ENCODE results near the gene NOTUM.

NOTUM gene

DNA sequence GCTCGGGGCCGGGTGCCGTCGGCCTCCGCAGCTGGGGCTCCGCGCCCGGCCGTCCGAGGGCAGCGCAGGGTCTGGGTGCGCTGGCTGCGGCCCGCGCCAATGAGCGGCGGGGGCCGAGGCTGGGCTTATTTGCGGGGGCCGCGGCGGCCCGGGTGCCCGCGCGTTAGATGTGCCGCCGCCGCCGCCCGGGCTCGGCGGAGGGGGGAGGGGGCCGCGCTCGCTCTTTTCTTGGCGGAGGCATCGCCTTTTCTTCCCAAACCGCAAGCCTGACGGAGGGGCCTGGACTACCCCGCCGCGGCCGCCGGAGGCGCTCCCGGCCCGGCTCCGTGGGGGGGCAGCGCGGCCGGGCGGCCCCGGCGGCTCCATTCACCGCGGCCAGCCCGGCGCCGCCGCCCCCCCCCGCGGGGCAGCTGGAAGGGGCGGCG, at the start of gene NOTUM:
NOTUM (minus strand) TSS at position 101 of the 425 bp plus-strand sequence. CDS start 278 bp downstream, outside the sequence.
- DNase-seq = no peak

DNA sequence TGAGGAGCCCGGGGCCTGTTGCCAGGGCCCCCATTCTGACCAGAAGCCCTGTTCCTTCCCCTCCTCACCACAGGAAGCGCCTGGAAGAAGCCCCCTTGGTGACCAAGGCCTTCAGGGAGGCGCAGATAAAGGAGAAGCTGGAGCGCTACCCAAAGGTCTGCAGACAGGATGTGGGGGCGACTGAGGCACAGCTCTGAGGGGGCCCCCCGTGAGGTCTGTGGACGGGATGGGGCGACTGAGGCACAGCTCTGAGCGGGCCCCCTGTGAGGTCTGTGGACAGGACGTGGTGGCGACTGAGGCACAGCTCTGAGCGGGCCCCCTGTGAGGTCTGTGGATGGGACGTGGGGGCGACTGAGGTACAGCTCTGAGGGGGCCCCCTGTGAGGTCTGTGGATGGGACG, 48.4 kb upstream of the NOTUM start:
- DNase-seq = no peak

DNA sequence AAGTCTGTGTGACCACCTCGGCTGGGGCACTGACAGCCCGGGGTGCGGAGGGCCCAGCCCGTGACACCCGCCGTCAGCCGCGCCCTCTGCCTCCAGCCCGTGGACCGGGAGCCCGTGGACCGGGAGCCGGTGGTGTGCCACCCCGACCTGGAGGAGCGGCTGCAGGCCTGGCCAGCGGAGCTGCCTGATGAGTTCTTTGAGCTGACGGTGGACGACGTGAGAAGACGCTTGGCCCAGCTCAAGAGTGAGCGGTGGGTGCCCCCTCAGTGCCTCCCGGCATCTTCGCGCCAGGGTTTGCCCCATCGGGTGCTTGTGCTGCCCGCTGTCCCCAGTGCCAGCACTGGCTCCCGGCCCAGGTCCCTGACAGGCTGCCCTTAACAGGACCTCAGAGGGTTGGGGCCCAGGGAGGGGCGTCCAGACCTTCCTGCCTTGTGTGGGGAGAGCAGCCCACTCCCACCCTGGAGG, 48.0 kb upstream of the NOTUM start:
- DNase-seq = no peak

DNA sequence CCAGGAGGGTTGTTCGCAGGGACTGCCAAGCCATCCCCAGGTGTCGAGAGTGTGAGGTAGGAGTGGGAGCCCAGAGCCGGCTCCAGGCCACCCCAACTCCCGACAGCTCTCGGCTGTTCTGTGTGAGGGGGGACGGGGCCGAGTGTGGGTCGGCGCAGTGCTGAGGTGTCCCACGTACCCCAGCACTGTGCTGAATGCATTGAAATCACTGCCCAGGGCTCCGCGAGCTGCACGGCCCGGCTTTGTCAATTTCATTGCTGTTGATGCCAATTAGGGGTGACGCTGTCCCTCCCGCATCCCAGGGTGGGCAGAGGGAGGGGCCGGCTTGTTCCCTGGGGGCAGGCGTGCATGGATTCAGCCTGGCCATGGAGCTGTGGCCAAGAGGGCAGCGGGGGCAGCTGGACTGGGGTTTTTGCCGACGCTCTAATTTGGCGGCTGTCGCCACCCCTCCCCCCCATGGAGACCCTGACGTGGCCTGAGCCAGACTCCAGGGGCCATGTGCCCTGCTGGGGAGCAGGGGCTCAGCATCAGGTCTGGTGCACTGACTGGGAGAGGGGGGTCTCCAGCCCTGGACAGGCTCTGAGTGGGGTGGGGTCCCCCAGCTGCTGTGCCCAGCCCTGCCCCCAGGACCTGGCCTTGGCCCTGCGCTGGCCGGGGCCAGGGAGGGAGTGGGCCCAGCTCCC, 47.4 kb upstream of the NOTUM start:
- DNase-seq = no peak

DNA sequence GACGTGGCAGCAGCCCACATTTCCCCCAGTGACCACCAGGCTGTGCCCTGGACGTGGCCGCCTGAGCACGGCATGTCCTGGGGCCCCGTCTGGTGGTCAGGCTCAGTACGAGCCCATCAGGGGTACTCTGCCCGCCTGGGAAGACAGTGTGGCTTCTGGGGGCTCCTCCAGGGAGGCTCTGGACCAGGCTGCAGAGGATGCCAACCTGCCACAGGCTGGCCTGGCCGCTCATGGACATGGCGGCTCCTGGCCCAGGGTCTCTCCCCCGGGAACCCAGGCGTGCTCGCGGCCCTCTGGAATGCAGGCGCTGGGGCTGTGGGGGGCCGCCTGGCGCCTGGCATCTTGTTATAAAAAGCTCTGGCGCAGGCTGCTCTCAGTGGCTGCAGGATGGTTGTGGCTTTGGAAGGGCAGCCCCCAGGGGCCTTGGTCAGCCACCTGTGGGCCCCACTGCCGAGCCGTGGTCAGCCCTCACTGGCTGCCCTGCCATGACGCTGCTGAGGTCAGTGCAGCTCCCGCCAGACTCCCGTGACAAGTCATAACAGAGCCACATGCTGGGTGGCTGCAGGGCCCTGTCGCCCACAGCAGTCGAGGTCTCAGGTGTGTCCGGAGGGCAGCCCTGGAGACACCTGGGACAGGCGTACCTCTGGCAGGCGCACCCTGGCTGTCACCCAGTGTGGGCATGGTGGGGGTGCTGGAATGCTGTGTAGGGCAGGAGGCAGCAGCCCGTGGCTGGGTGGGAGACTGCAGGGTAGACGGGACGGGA, 46.7 kb upstream of the NOTUM start:
- no peak for DNase-seq

DNA sequence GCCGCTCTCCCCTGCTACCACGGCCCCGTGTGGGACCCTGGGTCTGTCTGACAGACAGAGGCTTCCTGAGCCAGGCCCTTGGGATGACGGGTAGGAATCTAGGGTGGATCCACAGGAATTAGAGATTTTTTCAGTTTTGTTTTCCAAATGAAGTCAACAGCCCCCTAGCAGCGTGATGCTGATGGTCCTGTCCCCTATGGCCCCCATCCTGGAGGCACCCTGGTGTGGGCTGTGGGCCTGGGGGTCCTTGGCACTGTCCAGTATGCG, 46.2 kb upstream of the NOTUM start:
- DNase-seq = no peak

DNA sequence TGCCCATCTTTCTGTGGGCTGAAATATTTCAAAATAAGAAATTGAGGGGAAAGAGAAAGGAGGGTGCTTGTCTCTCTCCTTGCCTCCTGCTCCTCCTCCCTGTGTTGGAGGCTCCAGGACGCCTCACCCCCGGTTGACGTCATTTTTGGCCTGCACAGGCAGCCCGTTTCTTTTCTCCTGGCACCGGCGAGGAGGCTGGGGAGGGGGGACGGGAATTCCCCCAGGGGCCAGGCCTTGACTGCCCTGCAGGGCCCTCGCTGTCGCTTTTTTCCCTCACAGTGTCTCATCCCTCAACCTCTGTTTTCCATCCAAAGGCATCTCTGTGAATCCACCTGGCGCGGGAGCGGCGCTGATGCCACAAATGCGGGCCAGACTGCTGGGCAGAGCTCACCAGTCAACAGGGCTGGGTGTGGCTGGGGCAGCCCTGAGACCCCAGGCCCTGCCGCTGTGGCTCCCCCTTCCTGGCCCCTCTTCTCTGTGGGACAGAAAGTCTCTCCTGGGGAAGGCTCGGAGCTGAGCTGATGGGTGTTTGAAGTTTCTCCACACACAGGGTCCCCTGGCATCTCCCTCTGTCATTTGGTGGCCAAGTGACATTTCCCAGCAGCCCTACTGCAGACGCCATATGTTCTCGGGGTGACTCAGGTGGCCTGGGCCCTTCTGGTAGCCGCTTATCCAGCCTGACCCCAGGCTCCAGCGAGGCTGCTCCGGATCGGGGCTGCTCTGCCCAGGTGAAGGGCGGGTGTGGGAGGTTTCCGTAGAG, 45.7 kb upstream of the NOTUM start:
- no peak for DNase-seq

DNA sequence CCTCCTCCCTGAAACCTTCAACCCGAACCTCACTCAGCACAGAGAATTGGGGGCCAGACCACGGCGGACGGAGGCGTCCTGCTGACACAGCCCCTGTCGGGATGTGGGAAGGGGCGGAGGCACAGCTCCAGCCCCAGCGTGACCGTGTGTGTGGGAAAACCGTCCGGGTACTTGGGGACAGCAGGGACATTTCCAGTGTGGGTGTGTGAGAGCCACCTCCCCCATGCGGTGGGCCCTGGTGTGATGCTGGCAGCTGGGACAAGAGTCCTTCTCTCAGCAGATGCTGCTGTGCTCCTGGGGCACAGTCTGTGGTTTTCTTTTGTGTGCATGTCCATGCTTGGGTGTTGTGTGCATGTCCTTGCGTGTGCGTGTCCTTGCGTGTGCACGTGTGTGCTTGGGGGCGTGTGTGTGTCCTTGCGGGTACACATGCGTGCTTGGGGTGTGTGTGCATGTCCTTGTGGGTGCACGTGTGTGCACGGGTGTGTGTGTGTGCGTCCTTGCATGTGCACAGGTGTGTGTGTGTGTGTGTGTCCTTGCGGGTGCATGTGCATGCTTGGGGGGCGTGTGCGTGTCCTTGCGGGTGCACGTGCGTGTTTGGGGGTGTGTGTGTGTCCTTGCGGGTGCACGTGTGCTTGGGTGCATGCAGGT, 44.8 kb upstream of the NOTUM start:
- no peak for DNase-seq

DNA sequence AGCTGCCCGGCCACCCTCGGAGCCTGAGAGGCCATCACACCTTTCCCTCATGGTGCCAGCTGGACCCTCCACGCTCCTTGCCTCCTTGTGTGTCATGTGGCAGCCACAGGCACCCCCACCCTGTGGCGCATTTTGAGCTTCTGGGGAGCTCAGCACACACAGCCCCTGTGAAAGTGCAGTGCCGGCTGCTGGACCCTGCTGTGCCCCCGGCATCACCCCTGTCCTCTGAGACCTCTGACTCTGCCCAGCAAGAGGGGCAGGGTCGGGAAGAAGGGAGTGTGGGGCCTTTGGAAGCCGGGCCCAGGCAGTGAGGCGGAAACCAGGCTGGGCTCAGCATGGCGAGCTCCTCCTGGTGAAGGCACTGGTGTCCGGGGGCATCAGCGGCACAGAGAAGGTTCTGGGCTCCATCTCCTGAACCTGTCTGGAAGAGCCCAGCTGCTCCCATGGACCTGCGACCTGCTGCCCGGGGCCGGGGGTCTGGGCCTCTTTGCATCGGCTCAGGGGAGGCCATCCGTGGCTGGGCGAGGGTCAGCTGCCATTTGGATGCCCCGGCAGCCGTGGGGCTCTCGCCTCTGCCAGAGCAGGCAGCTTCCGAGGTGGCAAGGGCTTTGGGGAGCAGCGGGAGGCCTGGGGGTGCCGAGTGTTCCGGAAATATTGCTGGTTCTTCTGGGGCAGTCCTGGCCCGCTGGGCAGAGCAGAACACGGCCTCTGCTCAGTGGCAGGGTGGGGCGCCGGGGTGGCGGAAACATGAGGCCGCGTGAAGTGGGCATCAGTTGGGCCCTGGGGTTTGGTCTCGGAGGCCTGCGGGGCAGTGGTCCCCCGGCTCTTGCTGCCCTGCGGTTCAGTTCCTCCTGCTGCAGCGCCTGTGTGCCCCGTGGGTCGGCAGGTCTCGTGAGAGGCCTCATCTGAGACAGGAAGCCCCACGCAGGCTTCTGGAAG, 43.8 kb upstream of the NOTUM start:
- no peak for DNase-seq

DNA sequence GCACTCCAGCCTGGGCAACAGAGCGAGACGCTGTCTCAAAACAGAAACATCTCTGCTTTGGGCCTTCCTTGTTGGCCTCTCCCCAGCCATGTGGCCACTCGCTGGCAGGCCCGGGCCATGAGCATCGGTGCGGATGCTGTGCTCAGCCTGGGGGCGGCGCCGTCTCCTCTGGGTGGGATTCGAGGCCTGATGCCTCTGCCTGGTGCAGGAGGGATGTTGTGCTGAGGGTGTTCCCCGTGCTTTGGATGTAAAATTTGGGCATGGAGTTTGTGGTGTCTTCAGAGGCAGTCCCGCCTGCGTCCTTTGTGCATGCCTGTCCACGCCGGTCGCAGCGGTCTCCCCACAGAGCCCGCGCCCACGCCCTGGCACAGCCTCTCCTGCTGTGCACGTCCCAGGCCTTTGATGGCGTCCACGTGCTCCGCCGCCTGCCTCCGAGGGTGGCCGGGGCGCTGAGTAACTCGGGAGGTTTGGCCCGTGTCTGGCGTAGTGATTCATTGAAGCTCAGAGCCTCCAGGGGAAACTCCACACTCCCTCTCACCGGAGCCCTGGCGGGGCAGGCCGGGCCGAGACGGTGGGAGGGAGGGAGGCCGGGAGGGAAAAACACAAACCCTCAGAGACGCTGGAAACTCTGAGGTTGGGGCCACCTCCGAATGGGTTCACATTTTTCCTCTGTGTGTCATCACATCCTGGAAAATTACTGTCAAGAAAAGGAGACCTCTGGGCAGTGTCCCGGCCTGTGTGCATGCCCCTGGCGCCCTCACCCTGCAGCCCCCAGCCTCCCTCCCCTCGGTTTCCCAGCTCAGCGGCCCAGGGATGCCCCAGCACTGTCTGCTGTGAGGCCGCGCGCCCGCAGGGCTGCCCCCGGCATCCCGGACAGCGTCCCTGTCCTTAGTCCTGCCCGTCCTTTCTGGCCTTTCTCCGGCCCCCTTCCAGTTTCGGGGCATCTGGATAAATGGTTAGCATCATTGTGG, 42.7 kb upstream of the NOTUM start:
- DNase-seq = no peak

DNA sequence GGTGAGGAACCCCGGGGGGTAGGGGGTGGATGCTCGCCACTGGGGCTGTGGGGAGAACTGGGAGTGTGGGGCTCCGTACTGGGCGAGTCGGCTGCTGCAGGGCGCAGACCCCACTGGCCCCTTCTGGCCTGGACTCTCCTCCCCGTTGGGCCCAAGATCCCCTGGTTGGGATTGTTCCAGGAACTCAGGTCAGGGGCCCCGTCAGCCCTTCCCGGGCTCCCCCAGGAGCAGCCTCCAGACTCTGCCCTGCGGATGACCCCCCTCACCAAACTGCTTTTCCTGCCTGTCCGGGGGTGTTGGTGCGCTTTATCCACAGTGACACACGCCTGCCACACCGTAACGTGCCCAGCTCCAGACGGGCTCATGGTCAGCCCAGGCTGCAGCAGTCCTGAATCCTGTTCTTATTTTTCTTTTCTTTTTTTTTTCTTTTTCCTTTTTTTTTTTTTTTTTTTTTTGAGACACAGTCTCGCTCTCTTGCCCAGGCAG, 40.6 kb upstream of the NOTUM start:
- no peak for DNase-seq

DNA sequence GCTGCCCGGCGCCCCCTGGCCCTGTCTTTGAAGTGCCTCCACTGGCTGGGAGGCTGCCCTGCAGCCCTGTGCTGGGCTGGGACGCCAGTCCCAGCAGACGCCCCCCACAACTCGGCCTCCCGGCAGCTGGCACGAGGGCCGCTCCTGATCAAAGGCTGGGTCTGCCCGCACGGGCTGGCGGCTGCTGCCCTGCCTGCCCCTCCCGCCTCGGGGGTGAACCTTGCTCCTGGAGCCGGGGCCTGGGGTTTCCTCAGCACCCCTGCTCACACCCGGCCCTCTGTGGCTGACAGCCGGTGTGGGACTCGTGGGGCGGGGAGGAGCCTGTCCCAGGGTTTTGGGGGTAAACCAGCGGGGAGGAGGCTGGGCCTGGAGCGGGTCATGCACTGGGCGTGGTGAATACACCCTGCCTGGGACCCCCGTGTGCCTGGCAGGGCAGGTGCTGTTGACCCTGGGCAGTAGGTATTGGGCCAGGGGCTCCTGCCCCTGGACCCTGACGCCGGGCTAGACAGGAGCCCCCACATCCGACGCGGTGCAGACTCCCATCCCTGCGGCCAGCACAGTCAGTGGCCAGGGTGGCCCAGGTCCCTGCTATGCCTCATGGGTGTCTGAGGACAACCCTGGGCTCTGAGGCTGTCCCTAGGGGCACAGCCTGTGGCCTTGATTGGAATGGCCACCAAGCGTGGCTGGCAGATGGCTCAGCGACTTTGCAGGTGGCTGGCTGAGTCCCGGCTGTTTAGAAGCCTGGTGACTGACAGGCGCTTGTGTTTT, 40.0 kb upstream of the NOTUM start:
- no peak for DNase-seq

DNA sequence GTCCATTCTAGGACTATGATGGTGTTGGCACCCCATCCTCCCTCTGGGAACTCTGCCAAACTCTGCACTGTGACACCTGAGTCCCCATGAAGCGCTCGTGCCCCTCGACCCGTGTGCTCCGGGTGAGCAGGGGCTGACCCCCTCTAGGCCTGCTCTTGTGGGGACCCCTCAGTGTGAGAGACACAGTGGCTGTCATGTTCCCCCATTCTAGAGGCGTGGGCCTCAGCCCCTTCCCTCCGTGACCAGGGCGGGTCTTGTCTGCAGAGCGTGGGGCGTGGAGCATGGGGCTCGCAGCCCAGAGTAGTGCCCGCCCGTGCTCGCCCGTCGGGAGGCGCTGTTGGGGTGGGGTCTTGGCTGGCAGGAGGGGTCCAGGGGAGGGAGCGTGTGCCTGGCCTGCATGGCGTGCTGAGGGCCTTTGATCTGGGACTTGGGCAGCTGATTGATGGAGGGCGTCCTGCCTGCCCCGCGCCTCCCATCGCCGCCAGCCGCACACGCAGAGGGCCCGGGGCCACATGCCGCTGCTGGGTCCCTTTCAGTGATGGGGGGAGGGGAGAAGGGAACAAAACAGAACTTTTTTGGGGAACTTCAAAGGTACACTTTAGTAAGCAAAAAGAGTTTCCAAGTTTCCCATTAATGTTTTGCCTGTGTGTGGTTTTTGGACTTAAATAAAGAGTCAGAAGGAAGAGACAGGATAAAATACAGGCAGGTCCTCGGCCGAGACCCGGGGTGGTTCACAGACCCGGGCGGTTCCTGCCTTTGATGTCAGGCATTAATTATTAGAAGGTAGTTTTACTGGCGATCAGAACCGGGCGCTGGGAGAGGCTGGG, 39.2 kb upstream of the NOTUM start:
- DNase-seq = no peak

DNA sequence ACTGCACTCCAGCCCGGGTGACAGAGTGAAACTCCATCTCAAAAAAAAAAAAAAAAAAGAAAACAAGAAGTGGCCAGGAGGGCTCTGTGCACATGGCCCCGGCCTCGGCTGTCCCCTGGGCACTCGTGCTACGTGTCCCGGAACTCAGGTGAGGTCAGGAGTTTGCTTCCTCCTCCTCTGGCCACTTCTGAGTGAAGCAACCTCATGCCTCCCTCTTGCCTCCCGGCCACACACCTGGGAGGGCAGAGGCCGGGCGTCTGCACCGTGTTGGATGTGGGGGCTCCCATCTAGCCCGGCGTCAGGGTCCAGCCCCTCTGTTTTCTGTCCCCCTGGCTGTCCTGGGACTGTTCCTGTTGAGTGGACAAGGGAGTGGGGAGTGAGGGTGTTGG, 38.6 kb upstream of the NOTUM start:
- no peak for DNase-seq

DNA sequence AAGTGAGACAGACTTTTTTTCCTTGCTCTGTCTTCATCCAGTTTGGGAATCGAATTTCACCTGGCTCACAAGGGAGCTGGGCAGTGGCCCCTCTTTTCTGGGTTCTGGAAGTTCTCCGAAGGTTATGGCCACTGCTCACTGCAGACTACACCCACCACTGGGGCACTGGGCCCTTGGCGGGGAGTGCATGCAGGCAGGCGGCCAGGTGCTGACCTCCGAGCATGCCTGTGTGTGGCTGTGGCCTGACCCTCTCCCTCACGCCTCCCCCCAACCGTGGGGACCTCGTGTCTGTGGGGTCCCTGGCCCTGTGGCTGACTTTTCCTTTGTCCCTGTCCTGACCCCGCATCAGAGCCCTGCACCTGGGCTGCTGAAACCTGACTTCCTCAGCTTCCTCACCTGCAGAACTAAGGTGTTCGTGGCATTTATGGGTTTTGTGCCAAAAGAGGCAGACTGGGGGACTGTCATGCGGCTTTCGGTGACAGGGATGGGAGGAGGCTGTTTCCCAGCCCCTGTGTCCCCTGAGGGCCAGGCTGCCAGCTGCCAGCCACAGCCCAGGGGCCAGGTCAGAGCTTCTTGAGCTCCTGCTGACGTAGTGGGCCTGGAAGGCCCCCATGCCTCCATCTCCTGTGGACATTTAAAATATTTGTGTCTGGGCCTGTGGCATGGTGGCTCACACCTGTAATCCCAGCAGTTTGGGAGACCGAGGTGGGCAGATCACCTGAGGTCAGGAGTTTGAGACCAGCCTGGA, 37.9 kb upstream of the NOTUM start:
- no peak for DNase-seq

DNA sequence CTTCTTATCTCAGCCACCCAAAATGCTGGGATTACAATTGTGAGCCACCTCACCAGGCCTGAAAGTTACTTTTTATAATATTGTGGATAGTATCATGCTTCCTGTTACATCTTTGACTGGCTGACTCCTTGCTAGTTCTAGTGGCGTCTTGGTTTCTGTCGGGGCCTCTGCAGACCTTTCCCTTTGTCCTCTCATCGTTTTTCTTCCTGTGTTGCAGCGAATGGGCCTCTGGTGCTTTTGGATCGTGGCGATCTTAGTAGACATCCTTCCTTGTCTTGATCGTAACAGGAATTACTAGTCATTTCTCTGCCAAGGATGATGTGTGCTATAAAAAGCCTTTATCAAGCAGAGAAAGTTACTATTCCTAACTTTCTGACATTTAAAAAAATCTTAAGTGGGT, 37.2 kb upstream of the NOTUM start:
- no peak for DNase-seq

DNA sequence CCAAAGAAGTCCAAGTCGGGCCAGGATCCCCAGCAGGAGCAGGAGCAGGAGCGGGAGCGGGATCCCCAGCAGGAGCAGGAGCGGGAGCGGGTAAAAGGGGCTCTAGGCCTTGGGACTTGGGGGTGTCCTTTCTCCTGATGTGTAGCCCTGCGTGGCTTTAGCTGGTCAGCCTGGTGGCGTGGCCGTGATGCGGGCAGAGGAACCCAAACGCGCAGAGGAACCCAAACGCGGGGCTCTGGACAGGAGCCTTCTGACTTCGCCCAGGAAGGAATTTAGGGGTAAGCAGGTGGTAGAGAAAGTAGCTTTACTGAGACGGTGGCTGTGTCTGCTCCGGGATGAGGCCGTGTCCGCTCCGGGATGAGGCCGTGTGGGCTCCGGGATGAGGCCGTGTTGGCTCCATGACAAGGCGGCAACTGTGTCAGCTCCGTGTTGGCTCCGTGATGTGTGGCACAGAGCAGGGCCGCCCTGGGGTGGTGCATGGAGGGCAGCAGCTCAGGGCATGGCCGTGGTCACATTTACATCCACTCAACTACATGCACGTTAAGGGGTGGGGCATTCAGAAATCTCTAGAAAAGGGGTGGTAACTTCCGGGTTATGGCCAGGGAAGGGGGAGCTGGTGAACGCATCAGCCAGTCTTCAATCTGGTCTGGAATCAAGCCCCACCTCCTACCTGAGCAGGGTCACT, 35.9 kb upstream of the NOTUM start:
- no peak for DNase-seq

DNA sequence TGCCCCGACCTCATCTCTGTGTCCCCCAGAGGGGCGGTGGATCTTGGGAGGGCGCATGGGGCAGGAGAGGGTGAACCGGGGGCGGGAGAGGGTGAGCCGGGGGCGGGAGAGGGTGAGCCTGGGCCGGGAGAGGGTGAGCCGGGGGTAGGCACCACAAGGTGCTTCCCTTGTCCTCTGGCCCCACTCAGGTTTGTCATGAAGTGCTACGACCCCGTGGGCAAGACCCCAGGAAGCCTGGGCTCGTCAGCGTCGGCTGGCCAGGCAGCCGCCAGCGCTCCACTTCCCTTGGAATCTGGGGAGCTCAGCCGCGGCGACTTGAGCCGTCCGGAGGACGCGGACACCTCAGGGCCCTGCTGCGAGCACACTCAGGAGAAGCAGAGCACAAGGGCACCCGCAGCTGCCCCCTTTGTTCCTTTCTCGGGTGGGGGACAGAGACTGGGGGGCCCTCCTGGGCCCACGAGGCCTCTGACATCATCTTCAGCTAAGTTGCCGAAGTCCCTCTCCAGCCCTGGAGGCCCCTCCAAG, 35.3 kb upstream of the NOTUM start:
- no peak for DNase-seq
